RPMI7951 (cell line): ENCODE data around the gene SPTA1. TPM values are rescaled to one million over a fixed set of nuclear protein-coding genes. Genes with fewer than 3 reads are reported as not detected.
A peak's percentile ranks its signal among the peaks of the same experiment; 100 is the strongest.

Source experiments
- DNase-seq: peaks from one replicate; pipeline ENCODE4 v3.0.0-alpha.2; 2012; ENCODE audit warnings: low read depth
- total RNA-seq: library from RNA; depleted of rRNA; stranded (reverse); fragments of >200 nt; shearing (Covaris generic); gene quantifications from 2 replicates; pipeline ENCODE4 v1.2.3, GENCODE V29; 2014

SPTA1 gene
- total RNA-seq, 1 experiment from 2014 or later: not detected

DNA sequence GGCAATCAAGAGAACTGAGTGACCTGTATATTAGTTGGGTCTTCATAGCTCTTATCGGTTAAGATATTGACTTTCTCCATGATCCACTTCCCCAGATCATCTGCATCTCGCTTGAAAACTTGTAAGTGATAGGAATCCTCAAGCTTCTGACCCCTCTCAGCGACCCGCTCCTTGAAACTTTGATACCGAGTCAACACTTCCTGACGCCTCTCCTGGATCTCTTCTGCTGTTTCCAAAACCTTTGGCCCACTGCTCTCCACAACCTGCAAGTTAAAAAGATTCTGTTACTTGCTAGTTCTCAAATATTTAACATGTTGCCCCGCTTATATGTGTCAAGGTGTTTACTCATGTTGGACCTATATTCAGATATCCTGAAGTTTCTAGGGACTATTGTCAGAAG is 1.4 kb downstream of the SPTA1 start:
- DNase-seq: no peak

DNA sequence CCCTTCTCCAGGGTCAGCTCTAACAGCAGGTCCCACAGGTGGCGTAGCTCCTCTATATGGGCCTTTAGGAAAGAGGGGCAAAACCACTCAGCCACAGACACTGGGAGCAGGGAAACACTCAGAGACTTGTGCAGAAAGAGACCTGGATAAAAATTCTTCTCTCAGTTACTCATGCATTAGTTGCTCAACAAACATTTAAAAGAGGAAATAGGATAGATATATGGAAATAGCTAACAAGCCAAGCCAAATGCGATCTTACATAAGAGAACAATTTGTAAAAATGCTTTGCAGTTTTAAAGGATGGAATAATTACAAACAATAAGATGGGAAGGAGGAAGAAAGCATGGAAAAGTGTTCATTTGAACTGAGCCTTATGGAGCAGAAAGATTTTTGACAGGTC is 4.9 kb downstream of the SPTA1 start:
- no peak for DNase-seq

DNA sequence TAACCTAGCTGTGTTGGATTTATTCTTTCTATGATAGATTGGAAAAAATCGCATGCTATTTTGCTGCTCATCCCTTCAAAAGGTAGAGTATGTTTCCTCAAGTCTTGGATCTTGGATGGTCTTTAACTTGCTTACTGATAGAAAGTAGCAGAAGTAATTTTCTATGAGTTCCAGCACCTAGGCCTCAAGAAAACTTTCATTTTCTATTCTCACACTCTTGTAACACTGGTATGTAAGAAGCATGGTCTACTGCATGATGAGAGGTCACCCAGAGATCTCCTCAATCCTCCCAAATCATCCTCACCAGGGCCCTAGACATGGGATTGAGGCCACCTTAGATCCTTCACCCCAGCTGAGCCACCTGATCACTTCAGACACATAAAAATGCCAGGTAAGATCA is 7.2 kb downstream of the SPTA1 start:
- DNase-seq: no peak

DNA sequence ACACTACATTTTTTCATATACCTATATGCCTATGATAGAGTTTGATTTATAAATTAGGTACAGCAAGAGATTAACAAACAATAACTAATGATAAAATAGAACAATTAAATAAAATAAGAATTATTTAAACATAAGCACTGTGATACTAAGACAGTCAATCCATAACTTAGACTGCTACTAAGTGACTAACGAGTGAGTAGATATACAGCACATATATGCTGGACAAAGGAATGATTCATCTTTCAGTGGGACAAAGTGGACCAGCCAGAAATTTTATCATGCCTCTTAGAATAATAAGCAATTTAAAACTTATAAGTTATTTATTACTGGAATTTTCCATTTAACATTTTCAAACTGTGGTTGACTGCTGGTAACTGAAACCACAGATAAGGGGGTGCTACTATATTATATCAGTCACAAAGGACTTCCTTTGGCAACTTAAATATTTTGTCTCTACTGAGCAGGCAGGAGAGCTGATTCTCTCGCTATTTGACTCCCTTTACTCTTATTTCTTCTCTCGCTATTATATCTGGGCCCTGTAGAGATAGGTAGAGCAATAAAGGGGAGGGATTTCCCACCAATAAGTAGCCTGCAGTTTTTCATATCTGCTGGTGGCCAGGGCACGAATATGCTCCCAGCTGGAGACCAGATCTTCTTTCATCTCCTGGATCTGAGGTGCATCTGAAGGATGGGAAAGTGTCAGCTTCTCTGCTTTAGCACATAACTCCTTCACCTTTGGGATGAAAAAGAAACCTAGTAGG is 10.8 kb downstream of the SPTA1 start:
- no peak for DNase-seq

DNA sequence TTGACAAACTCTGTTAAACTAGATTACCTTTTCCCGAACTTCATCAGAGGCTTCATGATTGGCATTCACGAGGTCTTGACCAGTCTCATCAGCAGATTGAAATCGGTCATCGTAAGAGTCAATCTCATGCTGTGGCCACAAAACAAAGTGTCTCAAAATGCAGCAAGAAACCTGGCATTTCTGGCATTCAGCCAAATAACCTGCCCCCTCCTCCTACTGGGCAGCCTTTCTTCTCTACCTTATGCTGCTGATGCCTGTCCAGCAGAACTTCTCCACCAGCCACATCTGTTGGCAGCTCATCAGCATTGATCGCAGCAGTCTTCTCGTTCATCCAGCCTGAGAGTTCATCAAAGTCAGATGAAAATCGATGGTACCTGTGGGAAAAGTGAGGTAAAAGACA is 12.2 kb downstream of the SPTA1 start:
- no peak for DNase-seq

DNA sequence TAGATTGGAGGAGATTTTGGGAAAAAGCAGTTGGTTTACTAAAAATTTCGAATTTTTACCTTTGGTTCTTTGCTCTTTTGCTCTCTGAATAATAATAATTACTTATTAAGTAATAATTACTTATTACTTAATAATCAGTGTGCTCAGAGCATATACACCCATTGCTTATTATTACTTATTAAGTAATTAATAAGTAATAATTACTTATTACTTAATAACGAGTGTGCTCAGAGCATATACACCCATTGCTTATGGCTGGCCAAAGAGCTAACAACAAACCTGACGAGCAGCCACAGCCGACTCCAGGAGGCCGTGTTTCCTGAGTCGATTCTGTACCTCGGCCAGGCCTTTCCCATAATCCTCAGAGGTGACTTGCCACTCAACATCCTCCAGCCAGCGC is 20.5 kb downstream of the SPTA1 start:
- no peak for DNase-seq

DNA sequence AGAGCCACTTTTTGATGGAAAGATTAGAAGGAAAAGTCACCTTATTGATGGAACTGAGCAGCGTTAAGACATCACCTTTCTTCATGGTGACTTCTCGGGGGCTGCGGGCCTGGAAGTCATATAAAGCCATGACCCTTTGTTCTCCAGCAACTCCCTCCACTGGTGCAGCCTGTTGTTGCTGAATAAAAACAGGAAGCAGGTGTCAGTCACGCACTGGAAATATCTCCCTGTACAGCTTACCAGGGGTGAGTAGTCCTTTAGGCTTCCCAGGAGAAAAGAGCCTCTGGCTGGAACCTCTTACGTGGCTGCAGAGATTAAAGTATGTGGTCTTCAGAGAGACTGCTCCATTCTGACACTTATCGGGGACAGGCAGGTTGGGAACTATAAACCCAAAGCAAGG is 31.9 kb downstream of the SPTA1 start:
- DNase-seq: no peak

DNA sequence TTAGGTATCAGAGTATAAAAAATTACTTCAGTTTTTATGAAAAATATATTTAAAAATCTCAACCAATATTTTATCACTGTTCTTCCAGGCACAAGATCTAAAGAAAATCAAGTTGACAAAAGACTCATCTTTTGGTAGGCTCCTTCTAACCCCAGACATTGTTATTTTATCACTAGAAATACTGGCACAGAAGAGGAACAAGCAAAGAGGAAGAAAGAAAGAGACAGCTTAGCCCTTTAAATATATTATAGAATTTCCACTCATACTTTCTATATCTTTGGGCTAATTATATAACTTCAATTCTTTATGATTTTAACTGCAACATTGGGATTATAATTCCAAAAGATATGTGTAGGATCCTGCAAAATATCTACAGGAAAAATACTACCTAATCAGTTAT is 32.4 kb downstream of the SPTA1 start:
- no peak for DNase-seq

DNA sequence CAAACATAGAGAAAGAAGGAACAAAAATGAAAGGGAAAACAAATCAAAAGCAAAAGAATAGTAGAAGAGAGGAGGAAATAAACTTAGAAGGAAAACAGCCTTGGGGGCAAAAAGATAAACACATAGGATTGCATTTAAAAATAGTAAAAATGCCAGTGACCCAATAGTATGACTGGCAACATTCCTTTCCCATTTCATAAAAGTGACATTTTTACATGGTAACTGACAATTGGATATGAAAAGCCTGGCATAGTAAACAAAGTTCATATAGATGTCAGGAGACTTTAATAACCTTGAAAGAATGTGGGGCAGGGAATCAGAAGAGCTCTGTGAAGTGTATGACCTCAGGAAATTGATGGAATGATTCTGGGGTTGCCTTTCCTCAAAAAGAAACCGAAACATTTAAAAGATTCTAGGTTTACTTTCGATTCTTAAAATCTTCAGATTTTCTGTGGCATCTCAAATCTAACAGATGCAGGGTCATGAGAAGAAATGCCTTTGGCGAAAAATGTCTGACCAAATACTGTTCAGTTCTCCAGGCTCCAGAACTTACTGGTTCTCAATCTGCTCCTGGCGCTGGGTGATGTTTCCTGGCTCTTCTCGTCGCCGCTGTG is 33.7 kb downstream of the SPTA1 start:
- peak; percentile 15 for DNase-seq

DNA sequence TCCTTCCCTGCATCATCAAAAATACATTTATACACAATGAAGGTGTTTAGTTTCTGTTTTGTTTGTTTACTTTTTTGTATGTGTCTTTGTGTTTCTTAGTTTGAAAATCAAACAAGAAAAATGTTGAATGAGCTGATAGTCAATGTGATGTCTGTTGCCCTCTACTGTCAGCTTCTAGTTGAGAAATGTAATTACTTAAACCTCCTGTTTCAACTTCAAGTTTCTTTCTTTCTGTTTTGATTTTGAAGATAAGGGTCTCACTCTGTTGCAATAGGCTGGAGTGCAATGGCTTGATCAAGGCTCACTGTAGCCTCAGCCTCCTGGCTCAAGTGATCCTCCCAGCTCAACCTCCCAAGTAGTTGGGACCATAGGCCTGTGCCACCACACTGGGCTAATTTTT is 37.5 kb downstream of the SPTA1 start:
- DNase-seq: no peak

DNA sequence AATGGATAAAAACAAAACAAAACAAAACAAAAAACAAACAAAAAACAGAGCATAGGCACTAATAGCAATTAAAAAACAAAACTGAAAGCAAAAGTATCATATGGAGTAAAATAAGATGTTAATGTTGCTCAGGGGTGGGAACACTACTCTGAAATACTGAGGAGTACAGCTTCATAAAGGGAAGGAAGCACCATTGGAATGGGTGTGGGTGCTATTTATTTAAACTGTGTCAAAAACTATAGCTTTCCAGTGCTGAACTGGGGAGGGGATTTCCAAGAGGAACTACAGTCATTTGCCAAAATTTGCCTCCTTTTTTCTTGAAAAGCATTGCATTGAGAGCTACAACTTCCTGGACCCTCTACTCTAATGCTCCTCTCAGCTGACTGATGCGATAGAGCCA is 40.0 kb downstream of the SPTA1 start:
- DNase-seq: no peak

DNA sequence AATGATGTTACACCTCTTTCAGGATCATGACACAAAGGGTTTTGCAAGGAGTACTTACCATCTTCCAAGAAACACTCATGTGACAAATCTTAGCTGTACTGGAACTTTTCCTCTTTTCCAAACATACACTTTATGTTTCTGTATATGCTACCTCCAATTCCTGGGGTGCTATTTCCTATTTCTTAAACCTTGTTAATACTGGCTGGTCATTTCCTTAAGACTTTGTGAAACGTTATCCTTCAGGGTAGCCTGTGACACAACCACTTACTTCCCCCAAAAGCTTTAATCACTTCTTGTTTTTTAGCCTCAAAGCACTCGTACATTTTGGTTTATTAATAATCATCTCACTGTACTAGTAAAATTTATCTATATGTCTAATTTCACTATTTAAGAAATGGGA is 42.1 kb downstream of the SPTA1 start:
- DNase-seq: no peak

DNA sequence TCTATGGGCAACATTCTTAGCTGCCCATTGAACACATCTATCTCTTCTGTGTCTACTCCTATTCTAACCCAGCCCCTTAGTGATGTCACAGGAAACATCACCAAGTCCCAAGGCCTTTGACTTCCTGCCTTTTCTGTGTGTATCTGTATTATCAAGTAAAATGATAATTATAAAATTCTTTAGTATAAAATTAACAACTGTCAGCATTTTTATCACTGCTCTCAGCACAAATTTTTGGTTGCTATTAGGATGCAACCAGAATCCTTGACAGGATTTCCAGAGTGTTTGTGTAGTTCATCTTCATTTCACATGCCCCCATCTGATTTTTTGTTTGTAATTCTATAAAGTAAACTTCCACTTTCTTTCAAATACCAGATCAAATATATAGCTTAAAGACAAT is 47.6 kb downstream of the SPTA1 start:
- no peak for DNase-seq

DNA sequence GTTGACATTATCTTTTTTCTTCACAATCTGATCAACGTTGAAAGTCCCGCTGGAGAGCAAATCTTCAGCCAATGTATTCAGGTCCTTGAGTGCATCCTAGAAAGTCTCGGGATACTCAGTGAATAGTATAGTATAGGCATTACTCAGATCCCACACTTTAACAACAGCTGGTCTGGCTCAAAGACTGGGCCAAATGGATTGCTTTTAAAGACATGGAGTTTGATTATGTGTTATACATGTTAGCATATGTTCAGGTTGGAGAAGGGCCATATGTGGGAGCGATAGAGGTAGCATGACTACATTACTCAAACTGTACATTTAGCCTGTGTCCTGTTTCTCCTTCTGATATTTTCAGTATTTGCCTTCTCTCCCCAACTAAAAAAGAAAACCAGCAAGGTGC is 48.4 kb downstream of the SPTA1 start:
- no peak for DNase-seq

DNA sequence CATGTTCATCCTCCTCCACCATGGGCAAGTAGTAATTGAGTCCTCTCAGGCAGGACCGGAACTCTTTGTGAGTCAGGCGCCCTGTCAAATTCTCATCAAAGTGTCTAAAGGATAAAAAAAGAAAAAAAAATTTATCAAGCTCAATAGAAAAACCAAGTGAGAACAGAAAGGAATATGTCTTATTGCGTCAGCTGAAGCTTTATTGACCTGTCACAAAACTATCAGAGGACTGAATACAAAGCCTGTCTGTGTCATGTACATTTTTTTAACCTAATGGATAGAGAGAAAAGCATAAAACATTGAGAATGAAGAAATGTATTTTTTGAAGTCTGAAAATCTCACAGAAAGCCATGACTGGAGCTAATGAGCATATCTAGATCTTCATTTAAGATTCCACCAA is 72.8 kb downstream of the SPTA1 start:
- DNase-seq: no peak

DNA sequence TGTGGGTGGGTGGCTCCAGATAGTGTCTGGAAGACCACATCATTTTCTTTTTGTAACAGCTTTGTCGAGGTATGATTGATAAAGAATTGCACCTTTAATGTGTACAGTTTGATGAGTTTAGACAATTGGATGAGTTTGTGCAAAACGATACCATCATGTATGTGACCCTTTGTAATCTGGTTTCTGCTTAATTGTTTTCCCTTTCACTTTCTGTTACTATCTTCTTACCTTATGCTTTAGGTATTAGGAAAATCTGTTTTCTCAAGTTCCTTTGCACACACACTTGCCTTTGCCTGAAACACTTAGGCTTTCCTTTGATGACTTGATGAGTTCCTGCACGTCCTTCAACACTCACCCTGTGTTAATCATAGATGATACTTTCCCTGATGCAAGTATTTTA is 74.6 kb downstream of the SPTA1 start:
- no peak for DNase-seq

DNA sequence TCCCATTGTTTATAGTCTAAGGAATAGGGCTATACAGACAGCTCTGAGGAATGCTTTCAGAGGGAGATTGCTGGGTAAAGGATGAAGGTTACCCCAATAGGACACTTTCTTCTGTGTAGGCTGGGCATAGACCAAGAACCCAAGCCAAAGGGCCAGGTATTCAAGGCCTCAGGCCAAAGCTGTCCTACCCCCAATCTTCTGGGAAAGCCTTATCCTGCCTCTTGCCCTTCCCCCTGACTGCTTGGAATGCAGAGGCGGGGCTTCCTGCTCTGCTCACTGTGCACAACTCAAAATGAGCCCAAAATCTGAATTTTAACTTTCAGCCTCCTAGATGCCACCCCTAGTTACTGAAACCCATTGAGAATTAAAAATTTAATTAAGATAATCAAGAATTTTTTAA is 79.2 kb downstream of the SPTA1 start:
- no peak for DNase-seq

DNA sequence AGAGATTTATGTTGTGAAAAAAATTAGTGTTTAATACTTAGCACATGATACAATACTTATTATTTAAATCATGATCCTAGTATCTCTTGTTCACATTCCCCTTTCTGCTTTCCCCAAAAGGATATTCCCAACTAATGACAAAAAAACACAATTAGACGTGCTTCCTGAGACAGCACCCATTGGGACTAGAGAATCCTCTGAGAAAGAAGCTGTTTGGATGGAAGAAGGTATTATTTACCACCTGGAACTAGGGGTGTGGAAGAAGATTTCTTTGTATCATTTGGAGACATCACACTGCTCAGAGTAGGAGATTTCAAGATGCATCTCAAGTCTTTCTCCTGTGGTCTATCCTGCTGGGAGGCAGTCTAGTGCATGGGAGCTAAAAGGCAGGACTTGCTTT is 81.5 kb downstream of the SPTA1 start, which contains the start of gene OR10Z1:
Gene OR10Z1 (plus strand): TSS at position 301 of the 400 bp plus-strand sequence. CDS start 1,171 bp downstream, outside the sequence.
- DNase-seq: no peak

DNA sequence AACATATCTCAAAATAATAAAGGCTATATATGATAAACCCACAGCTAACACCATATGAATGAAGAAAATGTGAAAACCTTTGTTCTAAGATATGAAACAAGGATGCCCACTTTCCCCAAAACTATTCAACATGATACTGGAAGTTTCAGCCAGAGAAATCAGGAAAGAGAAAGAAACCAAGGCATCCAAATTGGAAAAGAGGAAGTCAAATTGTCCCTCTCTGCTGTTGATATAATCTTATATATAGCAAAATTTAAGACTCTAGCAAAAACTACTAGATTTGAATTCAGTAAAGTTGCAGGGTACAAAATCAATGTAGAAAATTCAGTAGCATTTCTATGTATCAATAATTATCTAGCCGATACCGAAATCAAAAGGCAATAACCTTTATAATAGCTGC is 85.8 kb downstream of the SPTA1 start:
- DNase-seq: no peak

DNA sequence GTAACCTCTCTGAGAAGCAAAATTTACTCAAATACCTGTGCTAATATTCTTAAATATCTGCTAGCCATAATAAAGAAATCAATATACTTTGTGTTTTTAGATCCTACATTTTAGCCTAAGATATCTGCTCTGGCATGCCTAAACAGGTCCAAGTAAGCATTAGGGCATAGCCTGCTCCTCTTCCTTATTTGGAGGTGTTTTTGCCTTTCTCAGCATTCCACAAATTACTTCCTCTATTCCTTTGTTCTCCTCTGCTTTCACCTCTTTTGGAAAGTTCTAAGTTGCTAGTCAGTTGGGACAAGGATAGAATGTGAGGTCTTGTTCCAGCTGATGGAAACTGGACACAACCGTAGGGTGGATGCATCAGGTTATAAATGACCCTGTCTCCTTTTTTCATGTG is 99.6 kb downstream of the SPTA1 start:
- DNase-seq: no peak

DNA sequence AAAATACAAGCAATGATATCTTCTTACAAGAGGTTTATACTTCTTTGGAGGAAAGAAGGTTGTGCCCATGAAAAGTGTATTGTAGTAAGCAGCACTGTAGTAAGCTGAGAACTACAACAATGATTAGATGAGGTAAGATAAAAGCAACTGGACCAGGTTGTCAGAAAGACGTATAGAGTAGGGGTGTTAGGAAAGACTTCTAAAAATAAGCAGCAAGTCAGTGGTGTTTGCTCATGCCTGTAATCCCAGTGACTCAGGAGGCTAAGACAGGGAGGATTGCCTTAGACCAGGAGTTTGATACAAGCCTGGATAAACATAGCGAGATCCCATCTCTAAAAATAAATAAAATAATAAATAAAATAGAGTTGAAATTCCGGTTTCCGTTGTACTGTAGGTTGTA is 102.6 kb downstream of the SPTA1 start:
- DNase-seq: no peak

DNA sequence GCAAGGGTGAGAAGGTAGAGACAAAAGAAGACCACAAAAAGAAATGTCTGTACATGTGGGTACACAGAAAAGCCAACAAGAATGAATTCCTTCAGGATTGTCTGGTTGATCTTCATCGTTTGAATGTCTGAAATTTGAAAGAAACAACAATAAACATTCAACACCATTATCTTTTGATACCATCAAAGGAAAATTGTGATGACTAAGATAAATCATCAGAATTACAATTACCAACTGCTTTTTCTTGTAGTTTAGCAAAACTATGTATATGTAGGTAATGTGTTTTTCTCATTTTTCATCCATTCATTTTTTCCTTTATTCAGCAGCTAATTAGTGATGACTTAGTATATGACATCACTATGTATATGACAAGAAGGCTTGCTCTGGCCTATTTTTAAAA is 106.8 kb downstream of the SPTA1 start, which contains the start of gene OR10X1:
Gene OR10X1 (minus strand): TSS at position 167 of the 400 bp plus-strand sequence. CDS start 0 bp downstream, at position 167.
- DNase-seq: no peak

DNA sequence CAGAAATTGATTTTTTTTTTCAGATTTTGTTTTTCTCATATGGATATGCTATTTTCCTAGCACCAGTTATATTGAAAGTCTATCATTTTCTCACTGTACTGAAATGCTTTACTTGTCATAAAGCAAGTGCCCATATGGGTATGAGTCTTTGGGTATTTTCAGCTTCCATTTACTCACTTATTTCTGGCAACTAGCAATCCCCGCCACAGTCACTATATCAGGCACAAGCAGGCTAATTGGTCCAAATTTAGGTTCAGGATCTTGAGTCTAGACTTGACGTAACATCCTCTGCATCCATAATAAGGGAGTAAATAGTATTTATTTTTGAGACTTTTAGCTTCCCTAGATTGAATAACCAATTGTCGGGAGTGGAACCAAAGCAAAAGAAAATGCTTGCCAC is 109.0 kb downstream of the SPTA1 start:
- no peak for DNase-seq

DNA sequence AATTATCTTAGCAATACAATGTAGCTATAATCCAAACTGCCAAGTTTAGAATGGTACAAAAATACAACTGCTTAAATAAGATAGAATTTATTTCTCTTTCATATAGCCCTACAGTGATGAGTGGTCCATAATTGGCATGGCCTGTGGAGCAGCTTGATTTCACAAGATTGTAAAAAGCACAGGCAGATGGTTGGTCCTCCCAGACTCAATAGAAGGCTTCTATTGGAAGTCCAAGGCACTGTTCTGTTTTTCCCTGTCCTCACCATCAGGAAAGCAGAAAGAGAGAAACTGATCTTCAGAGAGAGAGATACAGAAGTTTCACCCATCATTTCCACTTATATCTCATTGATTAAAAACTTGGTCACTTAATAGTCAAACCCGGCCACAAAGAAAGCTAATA is 114.3 kb downstream of the SPTA1 start:
- no peak for DNase-seq
